BLaER1 (cell line): Measurements from ENCODE around the gene CYP26A1.

Source experiments
- H3K27ac ChIP-seq: shearing (Covaris generic); formaldehyde crosslinking; 2 replicates; pipeline ENCODE4 v1.8.1; 2022
- H3K27me3 ChIP-seq: shearing (Covaris generic); formaldehyde crosslinking; 2 replicates; pipeline ENCODE4 v1.8.1; 2022
- H3K36me3 ChIP-seq: shearing (Covaris generic); formaldehyde crosslinking; 2 replicates; pipeline ENCODE4 v1.8.1; 2022
- H3K4me1 ChIP-seq: shearing (Covaris generic); formaldehyde crosslinking; 2 replicates; pipeline ENCODE4 v1.8.1; 2022
- H3K4me2 ChIP-seq: shearing (Covaris generic); formaldehyde crosslinking; 2 replicates; pipeline ENCODE4 v1.8.1; 2022
- H3K4me3 ChIP-seq: shearing (Covaris generic); formaldehyde crosslinking; 2 replicates; pipeline ENCODE4 v1.8.1; 2022
- H3K9ac ChIP-seq: shearing (Covaris generic); formaldehyde crosslinking; 2 replicates; pipeline ENCODE4 v1.8.1; 2022
- H3K9me3 ChIP-seq: shearing (Covaris generic); formaldehyde crosslinking; 2 replicates; pipeline ENCODE4 v1.8.1; 2022
- H4K20me1 ChIP-seq: shearing (Covaris generic); formaldehyde crosslinking; 2 replicates; pipeline ENCODE4 v1.8.1; 2022
- Cebpa-rat ChIP-seq: shearing (Covaris generic); IDR thresholded peaks from 2 replicates; pipeline ENCODE4 v1.8.1; 2022

Gene CYP26A1

GRCh38 chr10:93106631-93107072, 33.0 kb downstream of the CYP26A1 start:
- Histone ChIP-seq H3K4me3 (no peak overlapping the region), H3K27me3 (no peaks in the 10 kb centered on the region), H3K4me1 (peaks cover 6% of the 10 kb centered on the region), H3K27ac (no peak overlapping the region), H3K9ac (no peak overlapping the region), H3K4me2 (no peak overlapping the region), H4K20me1 (no peaks in the 10 kb centered on the region), H3K36me3 (no peaks in the 10 kb centered on the region), H3K9me3 (no peaks in the 10 kb centered on the region)
- TF ChIP-seq Cebpa-rat, result no peak

- H3K4me3 ChIP-seq, result no peak overlapping the region
Measured at GRCh38 chr10:93110472-93111146, 36.9 kb downstream of the CYP26A1 start.

GRCh38 chr10:93113042-93113441, 39.3 kb downstream of the CYP26A1 start:
- peaks cover 15% of the 10 kb centered on the region for H3K4me1 ChIP-seq
- no peak overlapping the region for H3K9ac ChIP-seq
- TF ChIP-seq Cebpa-rat, result no peak
- no peak overlapping the region for H3K4me2 ChIP-seq
- H3K27ac ChIP-seq, result no peak overlapping the region
- H3K27me3 ChIP-seq, result no peaks in the 10 kb centered on the region
- peaks cover 8% of the 10 kb centered on the region; the same call in 1 of the 2 replicates for H3K9me3 ChIP-seq
- H3K36me3 ChIP-seq, result no peaks in the 10 kb centered on the region
- no peaks in the 10 kb centered on the region for H4K20me1 ChIP-seq
- no peak overlapping the region for H3K4me3 ChIP-seq

More at GRCh38 chr10:93110472-93111146, 36.9 kb downstream of the CYP26A1 start:
- Histone ChIP-seq H3K36me3 (no peaks in the 10 kb centered on the region), H3K27ac (no peak overlapping the region), H3K27me3 (no peaks in the 10 kb centered on the region), H3K9ac (no peak overlapping the region), H3K4me2 (no peak overlapping the region), H3K9me3 (no peaks in the 10 kb centered on the region), H4K20me1 (no peaks in the 10 kb centered on the region), H3K4me1 (peaks cover 10% of the 10 kb centered on the region)
- TF ChIP-seq Cebpa-rat, result no peak

GRCh38 chr10:93115661-93116383, 42.1 kb downstream of the CYP26A1 start:
- H3K9ac ChIP-seq, result no peak overlapping the region

GRCh38 chr10:93121311-93121710, 47.6 kb downstream of the CYP26A1 start:
- Histone ChIP-seq H4K20me1 (no peaks in the 10 kb centered on the region), H3K9ac (no peak overlapping the region), H3K4me2 (no peak overlapping the region), H3K4me1 (peaks cover 19% of the 10 kb centered on the region), H3K4me3 (no peak overlapping the region), H3K9me3 (peaks cover 18% of the 10 kb centered on the region), H3K36me3 (no peaks in the 10 kb centered on the region), H3K27ac (no peak overlapping the region), H3K27me3 (no peaks in the 10 kb centered on the region)
- TF ChIP-seq Cebpa-rat, result no peak

More at GRCh38 chr10:93115661-93116383, 42.1 kb downstream of the CYP26A1 start:
- Histone ChIP-seq H3K27ac (0 out of 2 replicates have a peak overlapping the region, but pooled peaks have one; percentile 29), H3K9me3 (peaks cover 8% of the 10 kb centered on the region; the same call in 1 of the 2 replicates), H4K20me1 (no peaks in the 10 kb centered on the region), H3K27me3 (no peaks in the 10 kb centered on the region), H3K36me3 (no peaks in the 10 kb centered on the region), H3K4me2 (peak overlapping the region; percentile 44), H3K4me1 (peaks cover 9% of the 10 kb centered on the region), H3K4me3 (no peak overlapping the region)
- TF ChIP-seq Cebpa-rat, result no peak

- Histone ChIP-seq H3K4me3 (no peak overlapping the region), H4K20me1 (no peaks in the 10 kb centered on the region), H3K27me3 (no peaks in the 10 kb centered on the region), H3K4me1 (peaks cover 18% of the 10 kb centered on the region), H3K36me3 (no peaks in the 10 kb centered on the region), H3K9ac (no peak overlapping the region), H3K9me3 (peaks cover 35% of the 10 kb centered on the region), H3K4me2 (0 out of 2 replicates have a peak overlapping the region, but pooled peaks have one; percentile 13), H3K27ac (no peak overlapping the region)
- TF ChIP-seq Cebpa-rat, result no peak
Measured at GRCh38 chr10:93123766-93124165, 50.1 kb downstream of the CYP26A1 start.

- Histone ChIP-seq H3K9ac (no peak overlapping the region), H3K27me3 (no peaks in the 10 kb centered on the region), H3K27ac (no peak overlapping the region), H3K36me3 (no peaks in the 10 kb centered on the region), H3K4me1 (peaks cover 18% of the 10 kb centered on the region), H3K4me2 (peak overlapping the region; percentile 25; the same call in 1 of the 2 replicates), H3K9me3 (peaks cover 36% of the 10 kb centered on the region), H4K20me1 (no peaks in the 10 kb centered on the region), H3K4me3 (no peak overlapping the region)
- no peak for TF ChIP-seq Cebpa-rat
Measured at GRCh38 chr10:93124580-93125318, 51.1 kb downstream of the CYP26A1 start.

- peaks cover 18% of the 10 kb centered on the region for H3K4me1 ChIP-seq
- no peaks in the 10 kb centered on the region for H3K27me3 ChIP-seq
- H3K4me2 ChIP-seq, result no peak overlapping the region
- peaks cover 42% of the 10 kb centered on the region for H3K9me3 ChIP-seq
- H3K36me3 ChIP-seq, result no peaks in the 10 kb centered on the region
- no peaks in the 10 kb centered on the region for H4K20me1 ChIP-seq
- H3K4me3 ChIP-seq, result no peak overlapping the region
- H3K27ac ChIP-seq, result no peak overlapping the region
- no peak for TF ChIP-seq Cebpa-rat
- no peak overlapping the region for H3K9ac ChIP-seq
Measured at GRCh38 chr10:93125966-93126365, 52.3 kb downstream of the CYP26A1 start.

GRCh38 chr10:93126483-93127052, 52.9 kb downstream of the CYP26A1 start:
- Histone ChIP-seq H3K9ac (no peak overlapping the region), H3K9me3 (peaks cover 42% of the 10 kb centered on the region), H3K4me3 (no peak overlapping the region), H3K4me1 (peaks cover 18% of the 10 kb centered on the region), H3K27ac (no peak overlapping the region), H3K27me3 (no peaks in the 10 kb centered on the region), H4K20me1 (no peaks in the 10 kb centered on the region), H3K4me2 (no peak overlapping the region), H3K36me3 (no peaks in the 10 kb centered on the region)
- TF ChIP-seq Cebpa-rat, result no peak
